H1 (cell line): ENCODE measurements around the gene OR2L13. TPM values are rescaled to one million over a fixed set of nuclear protein-coding genes. Genes with fewer than 3 reads are reported as not detected.

Source experiments
- CTCF ChIA-PET: fragments of 300-600 bp; sonication (Branson Sonifier 250); formaldehyde crosslinking; loops from one replicate; lab custom pipeline; 2021; ENCODE audit not compliant: partially characterized antibody; lab: Charles Lee
- POLR2A ChIA-PET: fragments of 300-600 bp; sonication (Branson Sonifier 250); formaldehyde crosslinking; loops from one replicate; lab custom pipeline; 2021; ENCODE audit warnings: inconsistent platforms; ENCODE audit not compliant: partially characterized antibody; lab: Charles Lee
- DNase-seq, 2 experiments: peaks; one replicate each; pipeline versions ENCODE4 v3.0.0 to v3.0.0-alpha.2; 2010 to 2022; ENCODE audit warnings: low spot score in 2 of 2, low read depth in 1 of 2, mixed read lengths in 1 of 2
- FAIRE-seq: peaks from 2 replicates; lab custom pipeline; 2011; peaks lifted over from hg19 to GRCh38; lab: Jason Lieb, UNC
- H2AFZ ChIP-seq: 2 replicates; pipeline ENCODE4 v1.8.1; 2012; ENCODE audit warnings: low read length, inconsistent platforms
- H2AK5ac ChIP-seq: 2 replicates; pipeline ENCODE4 v1.6.1; 2013; ENCODE audit warnings: low read depth, low read length
- H2BK120ac ChIP-seq: replicated peaks from 2 replicates; pipeline ENCODE3; 2013; ENCODE audit warnings: low read depth, low read length, inconsistent platforms
- H2BK12ac ChIP-seq: 2 replicates; pipeline ENCODE4 v1.6.1; 2013; ENCODE audit warnings: low read depth, low read length
- H2BK15ac ChIP-seq: 2 replicates; pipeline ENCODE4 v1.6.1; 2013; ENCODE audit warnings: low read length
- H2BK20ac ChIP-seq: 2 replicates; pipeline ENCODE4 v1.6.1; 2013; ENCODE audit warnings: low read length
- H2BK5ac ChIP-seq: 2 replicates; pipeline ENCODE4 v1.6.1; 2013; ENCODE audit warnings: low read depth, low read length
- H3K14ac ChIP-seq: 2 replicates; pipeline ENCODE4 v1.6.1; 2013; ENCODE audit warnings: inconsistent platforms; ENCODE audit not compliant: insufficient read length
- H3K18ac ChIP-seq: 2 replicates; pipeline ENCODE4 v1.6.1; 2013; ENCODE audit warnings: low read length; ENCODE audit errors: extremely low read depth
- H3K23ac ChIP-seq: 2 replicates; pipeline ENCODE4 v1.6.1; 2013; ENCODE audit warnings: inconsistent platforms; ENCODE audit not compliant: insufficient read length
- H3K23me2 ChIP-seq: 2 replicates; pipeline ENCODE4 v1.6.1; 2013; ENCODE audit warnings: low read depth, low read length
- H3K27ac ChIP-seq: 2 replicates; pipeline ENCODE4 v1.6.1; 2011; ENCODE audit warnings: low read depth, low read length, inconsistent platforms
- H3K27me3 ChIP-seq, 4 experiments: replicated peaks in 1 of 4; 1 replicate in 1 of 4; 2 replicates in 3 of 4; pipeline versions ENCODE4 v1.6.1 to v1.8.1; 2011 to 2013; ENCODE audit warnings: low read length in 3 of 4, mild to moderate bottlenecking in 3 of 4, inconsistent platforms in 2 of 4, mixed read lengths in 2 of 4, moderate library complexity in 1 of 4; ENCODE audit not compliant: control insufficient read depth in 3 of 4, insufficient read depth in 3 of 4; ENCODE audit errors: extremely low read depth in 1 of 4
- H3K36me3 ChIP-seq, 4 experiments: 2 replicates each; pipeline versions ENCODE4 v1.6.1 to v1.8.1; 2011 to 2013; ENCODE audit warnings: mild to moderate bottlenecking in 4 of 4, low read length in 3 of 4, moderate library complexity in 2 of 4, control low read depth in 1 of 4, inconsistent platforms in 1 of 4; ENCODE audit not compliant: insufficient read depth in 4 of 4, control insufficient read depth in 2 of 4
- H3K4ac ChIP-seq: replicated peaks from 2 replicates; pipeline ENCODE3; 2013; ENCODE audit warnings: low read length, low read depth, mixed read lengths, inconsistent platforms; ENCODE audit not compliant: insufficient read length
- H3K4me1 ChIP-seq, 4 experiments: replicated peaks in 1 of 4; 1 replicate in 1 of 4; 2 replicates in 3 of 4; pipeline versions ENCODE4 v1.6.1 to v1.8.1; 2011 to 2013; ENCODE audit warnings: low read length in 3 of 4, inconsistent platforms in 2 of 4, mixed read lengths in 1 of 4; ENCODE audit not compliant: insufficient read depth in 4 of 4, control insufficient read depth in 3 of 4
- H3K4me2 ChIP-seq, 2 experiments: 2 replicates each; pipeline versions ENCODE4 v1.6.1 to v1.8.1; 2011 to 2013; ENCODE audit warnings: low read depth in 2 of 2, low read length in 2 of 2, control low read depth in 1 of 2, inconsistent platforms in 1 of 2, mild to moderate bottlenecking in 1 of 2; ENCODE audit not compliant: insufficient read depth in 1 of 2
- H3K4me3 ChIP-seq, 4 experiments: fragments of 200-600, 300-600 bp in 1 of 4; sonication (generic), shearing (Covaris generic), sonication (Bioruptor Twin) in 1 of 4; 2 replicates each; pipeline versions ENCODE4 v1.5.1 to v1.8.1; 2011 to 2016; ENCODE audit warnings: low read length in 4 of 4, low read depth in 3 of 4, control low read depth in 2 of 4, inconsistent platforms in 2 of 4, mild to moderate bottlenecking in 2 of 4, mixed read lengths in 1 of 4, moderate library complexity in 1 of 4; ENCODE audit not compliant: insufficient read depth in 2 of 4; ENCODE audit errors: extremely low read depth in 1 of 4
- H3K56ac ChIP-seq: replicated peaks from 2 replicates; pipeline ENCODE3; 2013; ENCODE audit warnings: low read depth, mild to moderate bottlenecking, mixed read lengths, low read length, inconsistent platforms; ENCODE audit not compliant: insufficient read length
- H3K79me1 ChIP-seq: 2 replicates; pipeline ENCODE4 v1.6.1; 2013; ENCODE audit warnings: low read depth, low read length, control low read depth
- H3K79me2 ChIP-seq, 2 experiments: 2 replicates each; pipeline versions ENCODE4 v1.6.1 to v1.8.1; 2012 to 2013; ENCODE audit warnings: low read length in 2 of 2, mild to moderate bottlenecking in 2 of 2, inconsistent platforms in 1 of 2; ENCODE audit not compliant: insufficient read depth in 2 of 2, control insufficient read depth in 1 of 2
- H3K9ac ChIP-seq, 4 experiments: replicated peaks in 1 of 4; 1 replicate in 1 of 4; 2 replicates in 3 of 4; pipeline versions ENCODE4 v1.6.1 to v1.8.1; 2011 to 2013; ENCODE audit warnings: low read depth in 3 of 4, low read length in 3 of 4, control low read depth in 2 of 4, mild to moderate bottlenecking in 2 of 4, moderate library complexity in 2 of 4, inconsistent platforms in 1 of 4; ENCODE audit errors: extremely low read depth in 1 of 4
- H3K9me3 ChIP-seq, 2 experiments: 2 replicates each; pipeline versions ENCODE4 v1.6.1 to v1.8.1; 2012 to 2013; ENCODE audit warnings: mild to moderate bottlenecking in 2 of 2, moderate library complexity in 2 of 2, control low read depth in 1 of 2, inconsistent platforms in 1 of 2, low read depth in 1 of 2, low read length in 1 of 2, mixed read lengths in 1 of 2; ENCODE audit not compliant: insufficient read depth in 2 of 2
- H4K20me1 ChIP-seq, 2 experiments: replicated peaks in 1 of 2; 2 replicates each; pipeline versions ENCODE3 to v1.8.1; 2011 to 2013; ENCODE audit warnings: inconsistent platforms in 2 of 2, low read length in 2 of 2, mild to moderate bottlenecking in 1 of 2; ENCODE audit not compliant: insufficient read depth in 2 of 2, control insufficient read depth in 1 of 2
- H4K5ac ChIP-seq: 2 replicates; pipeline ENCODE4 v1.6.1; 2013; ENCODE audit warnings: low read length, low read depth, mixed read lengths, inconsistent platforms; ENCODE audit not compliant: insufficient read length
- H4K8ac ChIP-seq: 2 replicates; pipeline ENCODE4 v1.8.0; 2013; ENCODE audit warnings: mild to moderate bottlenecking, moderate library complexity, low read length, inconsistent platforms; ENCODE audit not compliant: insufficient read depth; ENCODE audit errors: extremely low read depth
- H4K91ac ChIP-seq: replicated peaks from 2 replicates; pipeline ENCODE3; 2013; ENCODE audit warnings: low read length, mixed read lengths, inconsistent platforms; ENCODE audit not compliant: insufficient read length
- BCL11A ChIP-seq, 2 experiments: IDR thresholded peaks; one replicate each; pipeline ENCODE4 v1.6.1; 2011; ENCODE audit warnings: low read depth in 2 of 2, low read length in 2 of 2, mild to moderate bottlenecking in 2 of 2
- CREB1 ChIP-seq: IDR thresholded peaks from 2 replicates; pipeline ENCODE4 v1.6.1; 2012; ENCODE audit warnings: inconsistent platforms
- FOSL1 ChIP-seq: IDR thresholded peaks from 2 replicates; pipeline ENCODE4 v1.6.1; 2011; ENCODE audit warnings: mild to moderate bottlenecking, low read depth, low read length, moderate library complexity; ENCODE audit not compliant: insufficient read depth
- HDAC2 ChIP-seq, 2 experiments: fragments of 300-600 bp in 1 of 2; sonication (generic) in 1 of 2; IDR thresholded peaks; 2 replicates each; pipeline ENCODE4 v1.6.1; 2011 to 2012; ENCODE audit warnings: low read depth in 2 of 2, low read length in 2 of 2, mild to moderate bottlenecking in 2 of 2, moderate library complexity in 2 of 2, borderline replicate concordance in 1 of 2, inconsistent platforms in 1 of 2
- KDM1A ChIP-seq: fragments of 200-600, 300-600 bp; sonication (generic); IDR thresholded peaks from 2 replicates; pipeline ENCODE4 v1.7.1; 2016; ENCODE audit warnings: mild to moderate bottlenecking, low read length, borderline replicate concordance
- KDM5A ChIP-seq: fragments of 200-600 bp; IDR thresholded peaks from 2 replicates; pipeline ENCODE4 v1.7.1; 2012; ENCODE audit warnings: mild to moderate bottlenecking, low read length, inconsistent platforms, mixed read lengths
- POLR2A ChIP-seq, 2 experiments: IDR thresholded peaks; 1 replicate in 1 of 2; 2 replicates in 1 of 2; pipeline ENCODE4 v1.6.1; 2011; ENCODE audit warnings: low read depth in 2 of 2, low read length in 2 of 2, mild to moderate bottlenecking in 2 of 2; ENCODE audit errors: control extremely low read depth in 1 of 2
- POLR2AphosphoS5 ChIP-seq: IDR thresholded peaks from 2 replicates; pipeline ENCODE4 v1.6.1; 2011; ENCODE audit warnings: low read depth, low read length
- POU5F1 ChIP-seq: IDR thresholded peaks from 2 replicates; pipeline ENCODE4 v1.6.1; 2011; ENCODE audit warnings: low read depth, mild to moderate bottlenecking, low read length, moderate library complexity
- RXRA ChIP-seq: IDR thresholded peaks from 2 replicates; pipeline ENCODE4 v1.6.1; 2011; ENCODE audit warnings: low read depth, mild to moderate bottlenecking, low read length, moderate library complexity; ENCODE audit not compliant: insufficient read depth
- SIRT6 ChIP-seq: IDR thresholded peaks from one replicate; pipeline ENCODE4 v1.7.1; 2012; ENCODE audit warnings: low read length, inconsistent platforms
- SP2 ChIP-seq: IDR thresholded peaks from 2 replicates; pipeline ENCODE4 v1.6.1; 2012; ENCODE audit warnings: mild to moderate bottlenecking, low read length, inconsistent platforms
- SP4 ChIP-seq: IDR thresholded peaks from 2 replicates; pipeline ENCODE4 v1.6.1; 2012; ENCODE audit warnings: low read length, inconsistent platforms
- SUZ12 ChIP-seq: fragments of 200-600 bp; sonication (generic); IDR thresholded peaks from 2 replicates; pipeline ENCODE4 v1.6.1; 2012; ENCODE audit warnings: mild to moderate bottlenecking, inconsistent platforms, low read length, moderate library complexity, mixed read lengths
- TAF7 ChIP-seq: optimal IDR thresholded peaks from 2 replicates; pipeline ENCODE3; 2011; ENCODE audit warnings: low read depth, mild to moderate bottlenecking, inconsistent platforms, low read length, moderate library complexity, borderline replicate concordance
- WGBS, 2 experiments: shearing (Covaris generic) in 1 of 2; methylation state at CpG; one replicate each; pipeline versions ENCODE4 v1.1.6 to v1.1.7; 2013 to 2015; ENCODE audit warnings: low lambda C conversion rate in 2 of 2, mixed read lengths in 2 of 2, inconsistent platforms in 1 of 2, low coverage in 1 of 2, missing lambda C conversion rate in 1 of 2; ENCODE audit not compliant: insufficient replicate concordance in 2 of 2, insufficient coverage in 1 of 2, insufficient read length in 1 of 2; ENCODE audit errors: extremely low coverage in 1 of 2, missing lambda C conversion rate in 1 of 2; 5-methylcytosine and 5-hydroxymethylcytosine counted together
- polyA plus RNA-seq, 7 experiments: library from polyadenylated mRNA; depleted of rRNA in 3 of 7; stranded (reverse) in 5 of 7; unstranded in 2 of 7; fragments of >200 nt in 5 of 7; fragments of 200-250 nt in 2 of 7; gene quantifications; 1 replicate in 5 of 7; 2 replicates in 1 of 7; 4 replicates in 1 of 7; pipeline versions ENCODE4 v1.2.1 to v1.2.3, GENCODE V29; 2011 to 2013; ENCODE audit warnings: missing spikeins in 2 of 7, mixed read lengths in 2 of 7
- total RNA-seq: library from RNA; stranded (reverse); fragmentation: NEBNext Ultra II Directional; extraction: Animal tissue kit (Norgen Biotek cat#: 25700); gene quantifications from 2 replicates; pipeline ENCODE4 v1.2.1, GENCODE V29; 2021
- TF ChIP-seq, protein P1 (sequence below): IDR thresholded peaks from 2 replicates; pipeline ENCODE4 v1.6.1; 2012; ENCODE audit warnings: inconsistent platforms

The OR2L13 gene
- total and polyA plus RNA-seq, 2 of the 8 experiments (the other 6 are each of a cell fraction or from before 2014, with no cell fraction given): not detected

DNA sequence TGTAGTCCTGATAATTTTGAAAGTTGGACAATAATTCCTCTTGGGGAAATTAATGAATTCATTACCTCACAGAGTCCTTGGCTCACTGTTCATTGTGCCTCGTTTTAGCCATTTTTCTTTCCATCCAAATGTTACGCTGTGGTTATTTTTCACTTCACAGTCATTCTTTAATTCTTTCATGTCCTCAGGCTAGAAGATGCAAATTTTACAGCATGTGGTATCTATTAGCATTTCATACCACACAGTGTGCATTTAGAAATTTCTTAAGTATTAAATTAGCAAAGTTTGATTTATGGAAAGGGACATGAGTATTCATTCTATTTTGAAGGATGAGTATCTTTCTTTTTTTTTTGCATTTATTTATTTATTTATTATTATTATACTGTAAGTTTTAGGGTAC is 29.9 kb upstream of the OR2L13 start:
- H2BK5ac ChIP-seq: no peak overlapping the region
- no peak for FAIRE-seq
- no peak overlapping the region for H4K5ac ChIP-seq
- H2BK20ac ChIP-seq: no peak overlapping the region
- H4K91ac ChIP-seq: no peak overlapping the region
- POLR2A ChIA-PET: no interaction called here
- H3K4ac ChIP-seq: no peak overlapping the region
- H3K23me2 ChIP-seq: no peaks in the 10 kb centered on the region
- no peak for DNase-seq
- H3K27me3 ChIP-seq: no peaks in the 10 kb centered on the region
- H2BK120ac ChIP-seq: no peak overlapping the region
- no peak overlapping the region for H2BK12ac ChIP-seq
- 69% methylated on average over 2 of the region's 2 CpGs; no CpG with 5 or more reads in 1 of the 2 experiments for WGBS, 2 experiments
- no peak overlapping the region for H3K9ac ChIP-seq
- H3K9me3 ChIP-seq: peaks cover 45 to 46% of the 10 kb centered on the region in 2 experiments
- no peak overlapping the region for H4K8ac ChIP-seq
- H3K79me1 ChIP-seq: no peaks in the 10 kb centered on the region
- H3K79me2 ChIP-seq: no peaks in the 10 kb centered on the region
- H3K27ac ChIP-seq: no peak overlapping the region
- H3K18ac ChIP-seq: no peak overlapping the region
- no peak overlapping the region for H3K4me3 ChIP-seq
- H3K4me1 ChIP-seq: no peaks in the 10 kb centered on the region
- H2BK15ac ChIP-seq: no peak overlapping the region
- H3K23ac ChIP-seq: no peak overlapping the region
- CTCF ChIA-PET: no interaction called here
- H4K20me1 ChIP-seq: no peaks in the 10 kb centered on the region
- no peak overlapping the region for H3K4me2 ChIP-seq
- no peaks in the 10 kb centered on the region for H3K36me3 ChIP-seq
- no peak overlapping the region for H2AFZ ChIP-seq
- H3K14ac ChIP-seq: no peak overlapping the region
- H3K56ac ChIP-seq: no peak overlapping the region
- no peak overlapping the region for H2AK5ac ChIP-seq
- TF ChIP-seq POU5F1: no peak
- TF ChIP-seq HDAC2 (IDR thresholded peaks at IDR 0.05; ENCODE audit: borderline replicate concordance in 1 of 2, low read depth in 2 of 2, low read length in 2 of 2): no peak
- no peak for TF ChIP-seq POLR2AphosphoS5
- TF ChIP-seq CREB1: no peak
- TF ChIP-seq KDM5A: no peak
- TF ChIP-seq RXRA: no peak
- TF ChIP-seq KDM1A: no peak
- TF ChIP-seq SP2: no peak
- no peak for TF ChIP-seq BCL11A (IDR thresholded peaks at IDR 0.05; ENCODE audit: low read depth in 2 of 2, low read length in 2 of 2)
- TF ChIP-seq SIRT6: no peak
- TF ChIP-seq SUZ12: no peak
- no peak for TF ChIP-seq TAF7
- TF ChIP-seq FOSL1: no peak
- TF ChIP-seq, protein P1, sequence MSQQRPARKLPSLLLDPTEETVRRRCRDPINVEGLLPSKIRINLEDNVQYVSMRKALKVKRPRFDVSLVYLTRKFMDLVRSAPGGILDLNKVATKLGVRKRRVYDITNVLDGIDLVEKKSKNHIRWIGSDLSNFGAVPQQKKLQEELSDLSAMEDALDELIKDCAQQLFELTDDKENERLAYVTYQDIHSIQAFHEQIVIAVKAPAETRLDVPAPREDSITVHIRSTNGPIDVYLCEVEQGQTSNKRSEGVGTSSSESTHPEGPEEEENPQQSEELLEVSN: no peak
- TF ChIP-seq POLR2A (IDR thresholded peaks at IDR 0.05; ENCODE audit: control extremely low read depth in 1 of 2, low read depth in 2 of 2, low read length in 2 of 2): no peak
- no peak for TF ChIP-seq SP4
